Hepatocyte (in vitro differentiated cells): ENCODE measurements around the gene GASK1A. TPM values are rescaled to one million over a fixed set of nuclear protein-coding genes. Genes with fewer than 3 reads are reported as not detected.

Experiments used
- DNase-seq: peaks from one replicate; pipeline ENCODE4 v3.0.0-alpha.2; 2016; ENCODE audit warnings: low spot score
- H2AFZ ChIP-seq: fragments of 200-600 bp; sonication (generic); 2 replicates; pipeline ENCODE4 v1.6.0; 2016; ENCODE audit warnings: antibody characterized with exemption, mild to moderate bottlenecking
- H3K27ac ChIP-seq: fragments of 200-600 bp; sonication (generic); 2 replicates; pipeline ENCODE4 v1.5.1; 2016; ENCODE audit warnings: mild to moderate bottlenecking
- H3K27me3 ChIP-seq: fragments of 200-600 bp; sonication (generic); 2 replicates; pipeline ENCODE4 v1.6.1; 2016
- H3K36me3 ChIP-seq: fragments of 200-600 bp; sonication (generic); replicated peaks from 2 replicates; pipeline ENCODE4 v1.5.1; 2016; ENCODE audit warnings: low read depth; ENCODE audit not compliant: insufficient read depth
- H3K4me1 ChIP-seq: fragments of 200-600 bp; sonication (generic); 2 replicates; pipeline ENCODE4 v1.5.1; 2016; ENCODE audit warnings: mild to moderate bottlenecking, moderate library complexity; ENCODE audit not compliant: insufficient read depth
- H3K4me2 ChIP-seq: fragments of 200-600 bp; sonication (generic); 2 replicates; pipeline ENCODE4 v1.6.0; 2016
- H3K4me3 ChIP-seq: fragments of 200-600 bp; sonication (generic); 2 replicates; pipeline ENCODE4 v1.5.1; 2016; ENCODE audit warnings: mild to moderate bottlenecking
- H3K79me2 ChIP-seq: fragments of 200-600 bp; sonication (generic); 2 replicates; pipeline ENCODE4 v1.6.0; 2017; ENCODE audit warnings: mild to moderate bottlenecking
- H3K9me2 ChIP-seq: fragments of 200-600 bp; sonication (generic); replicated peaks from 2 replicates; pipeline ENCODE4 v1.6.0; 2017; ENCODE audit warnings: mild to moderate bottlenecking; ENCODE audit not compliant: insufficient read depth
- H3K9me3 ChIP-seq: fragments of 200-600 bp; sonication (generic); 2 replicates; pipeline ENCODE4 v1.5.1; 2016; ENCODE audit warnings: low read depth, mild to moderate bottlenecking
- H4K20me1 ChIP-seq: fragments of 200-600 bp; sonication (generic); 2 replicates; pipeline ENCODE4 v1.6.0; 2016; ENCODE audit warnings: mild to moderate bottlenecking; ENCODE audit not compliant: insufficient read depth, poor library complexity, severe bottlenecking
- CTCF ChIP-seq: fragments of 200-600 bp; sonication (generic); IDR thresholded peaks from 2 replicates; pipeline ENCODE4 v1.5.1; 2016; ENCODE audit warnings: antibody characterized with exemption, mild to moderate bottlenecking; ENCODE audit not compliant: poor library complexity
- EZH2 ChIP-seq: fragments of 200-600 bp; sonication (generic); IDR thresholded peaks from 2 replicates; pipeline ENCODE4 v1.6.1; 2016; ENCODE audit warnings: antibody characterized with exemption, mild to moderate bottlenecking, borderline replicate concordance
- EZH2phosphoT487 ChIP-seq: fragments of 200-600 bp; sonication (generic); IDR thresholded peaks from one replicate; pipeline ENCODE4 v1.6.1; 2018; ENCODE audit warnings: antibody characterized with exemption, mild to moderate bottlenecking, low read depth, moderate library complexity; ENCODE audit not compliant: unreplicated experiment, severe bottlenecking
- WGBS: methylation state at CpG from one replicate; pipeline ENCODE4 v1.1.6; 2016; ENCODE audit warnings: low lambda C conversion rate; ENCODE audit errors: missing lambda C conversion rate; 5-methylcytosine and 5-hydroxymethylcytosine counted together
- polyA plus RNA-seq: library from polyadenylated mRNA; unstranded; fragments of >200 nt; fragmentation: Nextera tagmentation; extraction: Ambion mirVana; gene quantifications from 2 replicates; pipeline ENCODE4 v1.2.1, GENCODE V29; 2016
- total RNA-seq: library from RNA; depleted of rRNA; stranded (reverse); fragments of >200 nt; gene quantifications from 2 replicates; pipeline ENCODE4 v1.2.3, GENCODE V29; 2014

GASK1A gene
- total and polyA plus RNA-seq, 2 experiments from 2014 or later: 1.1 to 2.1 TPM

- DNase-seq: no peak
- no peaks in the 10 kb centered on the region for H3K36me3 ChIP-seq
- H3K4me3 ChIP-seq: no peak overlapping the region
- no peak overlapping the region for H3K27ac ChIP-seq
- H4K20me1 ChIP-seq: no peaks in the 10 kb centered on the region
- no peak overlapping the region for H3K4me2 ChIP-seq
- TF ChIP-seq EZH2phosphoT487: no peak
- TF ChIP-seq CTCF: no peak
- TF ChIP-seq EZH2: no peak
- no peak overlapping the region for H2AFZ ChIP-seq
- no peaks in the 10 kb centered on the region for H3K27me3 ChIP-seq
- no peaks in the 10 kb centered on the region for H3K9me2 ChIP-seq
- no peaks in the 10 kb centered on the region for H3K4me1 ChIP-seq
- 85% methylated on average over 5 of the region's 5 CpGs for WGBS
- H3K79me2 ChIP-seq: no peaks in the 10 kb centered on the region
- H3K9me3 ChIP-seq: no peaks in the 10 kb centered on the region
Observed at GRCh38 chr3:42988566-42988965, 9.5 kb downstream of the GASK1A start.

GRCh38 chr3:42991341-42992315 lies 12.5 kb downstream of the GASK1A start:
- peak overlapping the region; percentile 16 for H3K27ac ChIP-seq
- WGBS: 72% methylated on average over 11 of the region's 11 CpGs

GRCh38 chr3:42994595-42994994 lies 15.5 kb downstream of the GASK1A start:
- Histone ChIP-seq H3K4me1 (no peaks in the 10 kb centered on the region), H3K79me2 (no peaks in the 10 kb centered on the region), H3K36me3 (no peaks in the 10 kb centered on the region), H3K9me2 (no peaks in the 10 kb centered on the region), H3K27ac (no peak overlapping the region), H3K4me3 (no peak overlapping the region), H4K20me1 (no peaks in the 10 kb centered on the region), H3K27me3 (no peaks in the 10 kb centered on the region), H2AFZ (no peak overlapping the region), H3K4me2 (no peak overlapping the region), H3K9me3 (no peaks in the 10 kb centered on the region)
- WGBS: 95% methylated on average over 3 of the region's 3 CpGs
- no peak for DNase-seq
- TF ChIP-seq CTCF: no peak
- no peak for TF ChIP-seq EZH2
- no peak for TF ChIP-seq EZH2phosphoT487

More at GRCh38 chr3:42991341-42992315, 12.5 kb downstream of the GASK1A start:
- no peak overlapping the region for H3K4me2 ChIP-seq
- H4K20me1 ChIP-seq: no peaks in the 10 kb centered on the region
- H3K4me1 ChIP-seq: no peaks in the 10 kb centered on the region
- no peaks in the 10 kb centered on the region for H3K9me2 ChIP-seq
- H3K9me3 ChIP-seq: no peaks in the 10 kb centered on the region
- no peaks in the 10 kb centered on the region for H3K79me2 ChIP-seq
- H3K36me3 ChIP-seq: no peaks in the 10 kb centered on the region
- no peak for TF ChIP-seq EZH2
- TF ChIP-seq EZH2phosphoT487: no peak
- TF ChIP-seq CTCF: no peak
- DNase-seq: no peak
- no peak overlapping the region for H2AFZ ChIP-seq
- no peak overlapping the region for H3K4me3 ChIP-seq
- no peaks in the 10 kb centered on the region for H3K27me3 ChIP-seq
